Caco-2 (cell line): ENCODE results near the gene PPP2R5C. TPM values are rescaled to one million over a fixed set of nuclear protein-coding genes. Genes with fewer than 3 reads are reported as not detected.

ENCODE experiments used
- BruUV-seq: library from RNA; stranded (reverse); fragments of 400-500 nt; replicated peaks from 2 replicates; lab custom pipeline; 2021; lab: Mats Ljungman, UMichigan
- CTCF ChIA-PET: fragments of 300-600 bp; sonication (Branson Sonifier 250); formaldehyde crosslinking; loops from one replicate; lab custom pipeline; 2022; ENCODE audit warnings: antibody characterized with exemption; lab: Charles Lee
- POLR2A ChIA-PET: fragments of 300-600 bp; sonication (Branson Sonifier 250); formaldehyde crosslinking; loops from one replicate; lab custom pipeline; 2022; ENCODE audit warnings: antibody characterized with exemption; lab: Charles Lee
- DNase-seq, 2 experiments: peaks; one replicate each; pipeline versions ENCODE4 v3.0.0 to v3.0.0-alpha.2; 2020 to 2022
- H3K27me3 ChIP-seq: replicated peaks from 2 replicates; pipeline ENCODE4 v1.6.0; 2011; ENCODE audit warnings: low read length; ENCODE audit not compliant: control insufficient read depth, insufficient read depth
- H3K36me3 ChIP-seq: 2 replicates; pipeline ENCODE4 v1.5.1; 2011; ENCODE audit warnings: low read length; ENCODE audit not compliant: control insufficient read depth, insufficient read depth
- H3K4me1 ChIP-seq: fragments of 250-450 bp; sonication (Bioruptor Pico); 2 replicates; pipeline ENCODE4 v1.5.1; 2020; ENCODE audit warnings: mild to moderate bottlenecking
- H3K4me3 ChIP-seq: 2 replicates; pipeline ENCODE4 v1.5.1; 2011; ENCODE audit warnings: low read depth, mild to moderate bottlenecking, control low read depth, low read length
- H3K9me3 ChIP-seq: fragments of 250-450 bp; sonication (Bioruptor Pico); 2 replicates; pipeline ENCODE4 v1.5.1; 2020; ENCODE audit warnings: mild to moderate bottlenecking, moderate library complexity
- H3K27ac Mint-ChIP-seq: one replicate; pipeline ENCODE4 v1.8.0; 2022; ENCODE audit warnings: mixed read lengths; ENCODE audit not compliant: unreplicated experiment
- H3K27me3 Mint-ChIP-seq: one replicate; pipeline ENCODE4 v1.8.0; 2022; ENCODE audit warnings: mixed read lengths; ENCODE audit not compliant: insufficient read depth, unreplicated experiment
- H3K36me3 Mint-ChIP-seq: one replicate; pipeline ENCODE4 v1.8.0; 2022; ENCODE audit warnings: mild to moderate bottlenecking, mixed read lengths; ENCODE audit not compliant: insufficient read depth, unreplicated experiment
- H3K4me1 Mint-ChIP-seq: one replicate; pipeline ENCODE4 v1.8.0; 2022; ENCODE audit warnings: low read depth, mixed read lengths; ENCODE audit not compliant: unreplicated experiment
- H3K4me3 Mint-ChIP-seq: one replicate; pipeline ENCODE4 v1.8.0; 2022; ENCODE audit warnings: mild to moderate bottlenecking, moderate library complexity, mixed read lengths; ENCODE audit not compliant: unreplicated experiment
- H3K9me3 Mint-ChIP-seq: one replicate; pipeline ENCODE4 v1.8.0; 2022; ENCODE audit warnings: mixed read lengths; ENCODE audit not compliant: unreplicated experiment
- CTCF ChIP-seq, 2 experiments: fragments of 200-600 bp in 1 of 2; IDR thresholded peaks; 1 replicate in 1 of 2; 2 replicates in 1 of 2; pipeline versions ENCODE4 v1.5.1 to v1.8.0; 2011 to 2022; ENCODE audit warnings: antibody characterized with exemption in 1 of 2, control low read depth in 1 of 2, inconsistent platforms in 1 of 2, low read depth in 1 of 2, low read length in 1 of 2, mild to moderate bottlenecking in 1 of 2, moderate library complexity in 1 of 2; ENCODE audit not compliant: insufficient read depth in 1 of 2, severe bottlenecking in 1 of 2, unreplicated experiment in 1 of 2
- intact Hi-C: fragments of 100-400 bp; cut with micrococcal nuclease; formaldehyde crosslinking; loops from one replicate; pipeline ENCODE4 v1.10.0; 2022; ENCODE audit not compliant: unreplicated experiment
- total RNA-seq: library from RNA; stranded (reverse); gene quantifications from 2 replicates; pipeline ENCODE4 v1.2.3, GENCODE V29; 2022

The PPP2R5C gene
- total RNA-seq, 1 experiment from 2014 or later: 97.5 TPM

DNA sequence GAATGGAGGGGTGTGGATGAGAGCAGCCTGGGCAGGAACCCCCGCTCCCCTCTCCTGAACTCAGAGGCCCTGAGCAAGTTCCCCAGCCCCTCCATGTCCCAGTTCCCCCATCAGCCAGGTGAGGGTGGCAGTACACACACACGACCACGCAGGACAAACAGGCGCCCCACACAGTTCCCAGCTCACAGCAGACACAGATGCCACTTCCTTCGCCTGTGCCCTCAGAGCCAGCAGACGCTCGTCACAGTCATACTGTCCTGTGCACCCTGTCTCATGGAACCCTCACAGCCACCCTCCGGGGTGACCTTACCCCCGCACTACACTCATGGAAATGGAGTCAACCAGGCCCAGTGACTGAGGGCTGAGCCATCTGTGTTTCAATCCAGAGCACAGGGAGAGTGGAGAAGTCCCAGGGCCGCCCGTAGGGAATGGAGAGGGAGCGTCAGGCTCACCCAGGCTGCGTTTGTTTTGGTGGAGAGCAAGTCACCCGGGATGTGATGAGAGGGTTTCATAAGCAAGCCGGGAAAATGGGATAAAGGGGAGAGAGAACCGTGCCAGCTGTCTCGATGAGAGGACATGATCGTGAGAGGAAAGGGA is 155.4 kb downstream of the PPP2R5C start:
- Histone ChIP-seq H3K27me3 (no peaks in the 10 kb centered on the region), H3K4me3 (no peak overlapping the region), H3K36me3 (no peaks in the 10 kb centered on the region), H3K9me3 (no peaks in the 10 kb centered on the region), H3K4me1 (no peaks in the 10 kb centered on the region)
- Mint-ChIP-seq H3K4me1 (no peaks in the 10 kb centered on the region), H3K27ac (no peak overlapping the region), H3K9me3 (no peaks in the 10 kb centered on the region), H3K36me3 (peaks cover 21% of the 10 kb centered on the region), H3K4me3 (no peak overlapping the region), H3K27me3 (no peaks in the 10 kb centered on the region)
- CTCF ChIA-PET: no interaction called here
- no TSS peak for BruUV-seq
- TF ChIP-seq CTCF (IDR thresholded peaks at IDR 0.05; ENCODE audit: insufficient read depth in 1 of 2, low read depth in 1 of 2, low read length in 1 of 2, severe bottlenecking in 1 of 2, unreplicated experiment in 1 of 2): no peak
- intact Hi-C loops: no loop called here
- no peak for DNase-seq
- POLR2A ChIA-PET: no interaction called here

DNA sequence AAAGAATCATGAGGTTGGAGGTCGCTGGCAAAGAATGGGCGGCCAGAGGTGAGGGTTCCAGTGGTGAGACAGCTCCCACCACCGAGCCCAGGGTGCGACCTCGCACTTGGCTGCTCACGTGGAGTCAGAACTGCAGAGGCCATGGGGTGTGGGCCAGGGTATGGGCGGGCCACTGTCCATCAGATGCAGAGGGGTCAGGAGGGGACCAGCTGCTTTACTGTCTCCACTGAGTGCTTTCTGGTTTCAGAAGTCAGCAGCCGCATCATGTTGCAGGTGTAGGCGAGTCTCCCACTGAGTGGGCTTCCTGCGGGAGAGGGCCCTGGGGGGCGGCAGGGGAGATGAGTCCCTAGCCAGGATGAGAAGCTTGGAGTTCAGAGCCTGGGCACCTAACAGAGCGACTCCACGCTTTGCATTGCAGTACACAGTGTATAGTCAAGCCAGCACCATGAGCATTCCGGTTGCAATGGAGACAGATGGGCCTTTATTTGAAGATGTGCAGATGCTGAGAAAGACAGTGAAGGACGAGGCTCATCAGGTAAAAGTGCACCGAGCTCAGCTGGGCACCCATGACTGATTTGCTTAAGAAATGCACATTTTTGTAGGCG is 156.0 kb downstream of the PPP2R5C start:
- no peak overlapping the region for H3K4me3 ChIP-seq
- BruUV-seq: no TSS peak
- H3K4me3 Mint-ChIP-seq: no peak overlapping the region
- H3K27me3 ChIP-seq: no peaks in the 10 kb centered on the region
- intact Hi-C loops: no loop called here
- DNase-seq: no peak
- H3K36me3 ChIP-seq: no peaks in the 10 kb centered on the region
- H3K36me3 Mint-ChIP-seq: peaks cover 21% of the 10 kb centered on the region
- CTCF ChIA-PET: no interaction called here
- no peaks in the 10 kb centered on the region for H3K4me1 ChIP-seq
- POLR2A ChIA-PET: no interaction called here
- no peaks in the 10 kb centered on the region for H3K4me1 Mint-ChIP-seq
- H3K27ac Mint-ChIP-seq: no peak overlapping the region
- H3K27me3 Mint-ChIP-seq: no peaks in the 10 kb centered on the region
- H3K9me3 Mint-ChIP-seq: no peaks in the 10 kb centered on the region
- TF ChIP-seq CTCF (IDR thresholded peaks at IDR 0.05; ENCODE audit: insufficient read depth in 1 of 2, low read depth in 1 of 2, low read length in 1 of 2, severe bottlenecking in 1 of 2, unreplicated experiment in 1 of 2): no peak
- no peaks in the 10 kb centered on the region for H3K9me3 ChIP-seq

DNA sequence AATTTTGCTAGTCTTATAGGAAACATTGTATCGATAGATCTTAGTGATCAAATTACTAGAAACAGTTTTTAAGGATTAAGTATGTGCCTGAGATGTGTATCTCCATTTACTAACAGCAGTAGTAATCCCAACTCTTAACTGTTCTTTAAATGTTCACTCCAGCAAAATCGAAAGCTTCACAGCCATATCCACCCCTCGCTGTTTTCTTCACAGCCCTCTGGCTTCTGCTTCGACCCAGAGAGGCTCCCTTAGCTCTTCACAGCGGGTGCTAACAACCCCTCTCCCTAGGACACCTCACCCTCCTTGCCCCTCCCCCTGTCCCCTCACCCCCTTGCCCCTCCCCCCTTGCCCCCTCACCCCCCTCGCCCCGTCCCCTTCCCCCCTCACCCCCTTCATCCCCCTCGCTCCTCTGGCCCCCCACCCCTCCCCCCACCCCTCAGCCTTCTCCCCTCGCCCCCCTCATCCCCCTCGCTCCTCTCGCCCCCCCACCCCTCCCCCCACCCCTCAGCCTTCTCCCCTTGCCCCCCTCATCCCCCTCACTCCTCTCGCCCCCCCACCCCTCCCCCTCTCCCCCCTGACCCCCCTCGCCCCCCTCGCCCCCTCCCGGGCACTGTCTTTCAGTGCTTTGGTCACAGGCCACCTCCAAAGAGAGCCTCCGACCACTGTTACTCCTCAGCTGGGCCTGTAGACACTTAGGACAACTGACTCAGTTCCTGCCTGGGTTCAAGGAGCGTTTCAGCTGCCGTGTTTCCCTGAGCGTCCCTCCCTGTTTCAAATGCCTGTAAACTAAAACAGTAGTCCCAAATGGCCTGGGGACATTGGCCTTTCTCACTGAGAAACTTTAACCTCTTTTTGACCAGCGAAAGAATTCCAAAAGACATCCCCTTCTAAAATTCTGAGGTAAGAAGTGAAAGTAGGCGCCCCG is 156.8 kb downstream of the PPP2R5C start:
- no peak for DNase-seq
- Mint-ChIP-seq H3K27ac (no peak overlapping the region), H3K4me1 (no peaks in the 10 kb centered on the region), H3K9me3 (no peaks in the 10 kb centered on the region), H3K36me3 (peaks cover 28% of the 10 kb centered on the region), H3K4me3 (no peak overlapping the region), H3K27me3 (no peaks in the 10 kb centered on the region)
- ChIA-PET CTCF (no interaction called here), POLR2A (no interaction called here)
- TF ChIP-seq CTCF (IDR thresholded peaks at IDR 0.05; ENCODE audit: insufficient read depth in 1 of 2, low read depth in 1 of 2, low read length in 1 of 2, severe bottlenecking in 1 of 2, unreplicated experiment in 1 of 2): no peak
- no peaks in the 10 kb centered on the region for H3K4me1 ChIP-seq
- no peak overlapping the region for H3K4me3 ChIP-seq
- H3K36me3 ChIP-seq: no peaks in the 10 kb centered on the region
- H3K9me3 ChIP-seq: no peaks in the 10 kb centered on the region
- BruUV-seq: no TSS peak
- intact Hi-C loops: no loop called here
- no peaks in the 10 kb centered on the region for H3K27me3 ChIP-seq
